ENCODE data around the gene ABCC3.

ABCC3 gene

GRCh38 chr17:50684612-50685333, 50.1 kb downstream of the ABCC3 start:
- peak overlapping the region; percentile 69 for H3K27ac ChIP-seq
- TF ChIP-seq CTCF (conservative IDR thresholded peaks at IDR 0.05; ENCODE audit: low read depth), result no peak
- ChIA-PET POLR2A (ENCODE audit: low non-redundant PET) (interaction anchor here (0.6 kb wide), 1 partner anchor 75 kb away, joined by 3 read pairs; no protein-coding TSS in a partner anchor), CTCF (interaction anchor here (0.6 to 1.8 kb wide), 5 partner anchors 11 to 296 kb away, joined by 3 to 7 read pairs (median 3); no protein-coding TSS in a partner anchor)
- no peak for DNase-seq (ENCODE audit: low spot score)

- H3K27ac ChIP-seq, result peak overlapping the region; percentile 94
- POLR2A ChIA-PET (ENCODE audit: low non-redundant PET), result no interaction called here
- TF ChIP-seq CTCF (conservative IDR thresholded peaks at IDR 0.05; ENCODE audit: low read depth), result no peak
- DNase-seq (ENCODE audit: low spot score), result no peak
- CTCF ChIA-PET, result interaction anchor here (0.7 to 1.8 kb wide), 3 partner anchors 54 to 203 kb away, joined by 3 to 7 read pairs (median 3); no protein-coding TSS in a partner anchor
These were observed 50.6 kb downstream of the ABCC3 start for GRCh38 chr17:50685334-50685665.

GRCh38 chr17:50685691-50686493, 51.2 kb downstream of the ABCC3 start:
- no peak for TF ChIP-seq CTCF (conservative IDR thresholded peaks at IDR 0.05; ENCODE audit: low read depth)
- ChIA-PET POLR2A (ENCODE audit: low non-redundant PET) (no interaction called here), CTCF (interaction anchor here (0.7 to 1.1 kb wide), 3 partner anchors 10 to 204 kb away, joined by 3 to 5 read pairs (median 3); no protein-coding TSS in a partner anchor)
- DNase-seq (ENCODE audit: low spot score), result no peak
- H3K27ac ChIP-seq, result peak overlapping the region; percentile 94

GRCh38 chr17:50686494-50687199, 52.0 kb downstream of the ABCC3 start:
- POLR2A ChIA-PET (ENCODE audit: low non-redundant PET), result no interaction called here
- no peak for TF ChIP-seq CTCF (conservative IDR thresholded peaks at IDR 0.05; ENCODE audit: low read depth)
- peak; percentile 78 for DNase-seq (ENCODE audit: low spot score)
- peak overlapping the region; percentile 94 for H3K27ac ChIP-seq
- CTCF ChIA-PET, result interaction anchor here (0.8 to 1.1 kb wide), 3 partner anchors 9 to 63 kb away, joined by 3 to 6 read pairs (median 5); no protein-coding TSS in a partner anchor

GRCh38 chr17:50687200-50688066, 52.8 kb downstream of the ABCC3 start:
- DNase-seq (ENCODE audit: low spot score), result no peak
- POLR2A ChIA-PET (ENCODE audit: low non-redundant PET), result no interaction called here
- H3K27ac ChIP-seq, result peak overlapping the region; percentile 94
- TF ChIP-seq CTCF (conservative IDR thresholded peaks at IDR 0.05; ENCODE audit: low read depth), result no peak
- CTCF ChIA-PET, result interaction anchor here (0.8 to 1.1 kb wide), 2 partner anchors 8 to 64 kb away, joined by 5 to 6 read pairs; no protein-coding TSS in a partner anchor

Measured in RWPE1 (cell line).